IMR-90 (cell line): ENCODE measurements around the gene COX6B1. TPM values are rescaled to one million over a fixed set of nuclear protein-coding genes. Genes with fewer than 3 reads are reported as not detected.

Source experiments
- ATAC-seq: fragments of 200-7000 bp; cut with Tn5 transposase; 2 replicates; pipeline ENCODE4 v1.9.1; 2020; ENCODE audit warnings: low read depth, mild to moderate bottlenecking, moderate library complexity
- BruUV-seq: library from RNA; stranded (reverse); fragments of 400-500 nt; replicated peaks from 2 replicates; lab custom pipeline; 2021; lab: Mats Ljungman, UMichigan
- CTCF ChIA-PET: fragments of 300-600 bp; formaldehyde crosslinking; extraction: SDS; loops from one replicate; lab custom pipeline; 2021; ENCODE audit warnings: antibody characterized with exemption; lab: Yijun Ruan, JAX
- POLR2A ChIA-PET: fragments of 300-600 bp; sonication (Branson Sonifier 250); formaldehyde crosslinking; loops from one replicate; lab custom pipeline; 2022; ENCODE audit warnings: antibody characterized with exemption; ENCODE audit not compliant: unreplicated experiment; lab: Charles Lee
- DNase-seq: peaks from one replicate; pipeline ENCODE4 v3.0.0; 2013
- H2AFZ ChIP-seq: replicated peaks from 2 replicates; pipeline ENCODE3; 2013; ENCODE audit warnings: low read length, mild to moderate bottlenecking; ENCODE audit not compliant: poor library complexity
- H2AK5ac ChIP-seq: 2 replicates; pipeline ENCODE4 v1.6.1; 2013; ENCODE audit warnings: low read depth, low read length, inconsistent platforms
- H2AK9ac ChIP-seq: replicated peaks from 2 replicates; pipeline ENCODE3; 2013; ENCODE audit warnings: mild to moderate bottlenecking, low read depth, low read length, moderate library complexity; ENCODE audit not compliant: poor library complexity
- H2BK120ac ChIP-seq: 2 replicates; pipeline ENCODE4 v1.6.1; 2013; ENCODE audit warnings: low read depth, low read length, inconsistent platforms
- H2BK15ac ChIP-seq: 3 replicates; pipeline ENCODE4 v1.6.1; 2013; ENCODE audit warnings: low read depth, low read length, inconsistent platforms
- H2BK20ac ChIP-seq: 2 replicates; pipeline ENCODE4 v1.6.1; 2013; ENCODE audit warnings: low read depth, mild to moderate bottlenecking, inconsistent platforms, low read length, moderate library complexity
- H2BK5ac ChIP-seq: 2 replicates; pipeline ENCODE4 v1.6.1; 2013; ENCODE audit warnings: mild to moderate bottlenecking, low read depth, low read length, inconsistent platforms; ENCODE audit not compliant: poor library complexity, severe bottlenecking
- H3K14ac ChIP-seq: replicated peaks from 2 replicates; pipeline ENCODE4 v1.6.1; 2013; ENCODE audit warnings: low read depth, low read length, inconsistent platforms
- H3K18ac ChIP-seq: 2 replicates; pipeline ENCODE4 v1.6.1; 2013; ENCODE audit warnings: low read depth, low read length, control low read depth
- H3K23ac ChIP-seq: 2 replicates; pipeline ENCODE4 v1.6.1; 2013; ENCODE audit warnings: low read depth, low read length, inconsistent platforms
- H3K27ac ChIP-seq: 2 replicates; pipeline ENCODE4 v1.5.1; 2013; ENCODE audit warnings: mild to moderate bottlenecking, control low read depth, low read length; ENCODE audit not compliant: insufficient read depth
- H3K27me3 ChIP-seq: 2 replicates; pipeline ENCODE4 v1.6.1; 2013; ENCODE audit warnings: low read length; ENCODE audit not compliant: control insufficient read depth, insufficient read depth
- H3K36me3 ChIP-seq: 2 replicates; pipeline ENCODE4 v1.6.1; 2013; ENCODE audit warnings: low read length, mixed read lengths; ENCODE audit not compliant: control insufficient read depth, insufficient read depth
- H3K4ac ChIP-seq: 2 replicates; pipeline ENCODE4 v1.6.1; 2013; ENCODE audit warnings: low read depth, low read length, inconsistent platforms
- H3K4me1 ChIP-seq: 2 replicates; pipeline ENCODE4 v1.6.1; 2013; ENCODE audit warnings: low read length, mixed read lengths; ENCODE audit not compliant: control insufficient read depth, insufficient read depth
- H3K4me2 ChIP-seq: 2 replicates; pipeline ENCODE4 v1.6.1; 2013; ENCODE audit warnings: low read depth, mild to moderate bottlenecking, control low read depth, low read length, moderate library complexity
- H3K4me3 ChIP-seq: 2 replicates; pipeline ENCODE4 v1.5.1; 2013; ENCODE audit warnings: low read depth, mild to moderate bottlenecking, control low read depth, low read length, moderate library complexity; ENCODE audit not compliant: insufficient read depth
- H3K56ac ChIP-seq: 2 replicates; pipeline ENCODE4 v1.6.1; 2013; ENCODE audit warnings: low read length, inconsistent platforms; ENCODE audit not compliant: insufficient read depth; ENCODE audit errors: extremely low read depth
- H3K79me1 ChIP-seq, 2 experiments: 2 replicates each; pipeline ENCODE4 v1.6.1; 2013; ENCODE audit warnings: low read length in 2 of 2, inconsistent platforms in 1 of 2, low read depth in 1 of 2
- H3K9ac ChIP-seq: 2 replicates; pipeline ENCODE4 v1.6.1; 2013; ENCODE audit warnings: low read depth, low read length, control low read depth
- H3K9me1 ChIP-seq: 2 replicates; pipeline ENCODE4 v1.6.1; 2013; ENCODE audit warnings: low read length, inconsistent platforms; ENCODE audit not compliant: insufficient read depth
- H3K9me3 ChIP-seq: 2 replicates; pipeline ENCODE4 v1.6.1; 2013; ENCODE audit warnings: low read length; ENCODE audit not compliant: control insufficient read depth, insufficient read depth
- H4K20me1 ChIP-seq: 2 replicates; pipeline ENCODE4 v1.6.1; 2013; ENCODE audit warnings: low read length, inconsistent platforms; ENCODE audit not compliant: insufficient read depth
- H4K5ac ChIP-seq: 2 replicates; pipeline ENCODE4 v1.6.1; 2013; ENCODE audit warnings: mild to moderate bottlenecking, low read depth, low read length, control low read depth
- H4K8ac ChIP-seq, 2 experiments: 2 replicates each; pipeline ENCODE4 v1.6.1; 2013; ENCODE audit warnings: low read depth in 2 of 2, low read length in 2 of 2, control low read depth in 1 of 2, inconsistent platforms in 1 of 2
- H4K91ac ChIP-seq: 2 replicates; pipeline ENCODE4 v1.6.1; 2013; ENCODE audit warnings: low read depth, low read length, inconsistent platforms; ENCODE audit not compliant: insufficient read depth
- BHLHE40 ChIP-seq: fragments of 150-350 bp; IDR thresholded peaks from 2 replicates; pipeline ENCODE4 v1.6.1; 2016; ENCODE audit warnings: mild to moderate bottlenecking, low read depth, low read length
- CEBPB ChIP-seq: IDR thresholded peaks from 2 replicates; pipeline ENCODE4 v1.6.1; 2012; ENCODE audit warnings: low read depth, low read length, improper control_type of control experiment
- CHD1 ChIP-seq: IDR thresholded peaks from 2 replicates; pipeline ENCODE4 v1.6.1; 2012; ENCODE audit warnings: low read depth, low read length, improper control_type of control experiment
- FOS ChIP-seq: fragments of 150-350 bp; IDR thresholded peaks from 2 replicates; pipeline ENCODE4 v1.6.1; 2016; ENCODE audit warnings: low read depth, low read length
- MAFK ChIP-seq: IDR thresholded peaks from 2 replicates; pipeline ENCODE4 v1.6.1; 2012; ENCODE audit warnings: low read depth, low read length, improper control_type of control experiment
- MAZ ChIP-seq: IDR thresholded peaks from 2 replicates; pipeline ENCODE4 v1.6.1; 2012; ENCODE audit warnings: low read depth, mild to moderate bottlenecking, low read length, improper control_type of control experiment, moderate library complexity, borderline replicate concordance
- MXI1 ChIP-seq: IDR thresholded peaks from 2 replicates; pipeline ENCODE4 v1.6.1; 2012; ENCODE audit warnings: low read depth, mild to moderate bottlenecking, low read length, moderate library complexity, borderline replicate concordance
- NFE2L2 ChIP-seq: fragments of 150-350 bp; IDR thresholded peaks from 2 replicates; pipeline ENCODE4 v1.6.1; 2016; ENCODE audit warnings: low read depth, mild to moderate bottlenecking, low read length
- RAD21 ChIP-seq: IDR thresholded peaks from 2 replicates; pipeline ENCODE4 v1.6.1; 2012; ENCODE audit warnings: low read length, improper control_type of control experiment
- SMC3 ChIP-seq: fragments of 150-350 bp; IDR thresholded peaks from 2 replicates; pipeline ENCODE4 v1.6.1; 2016; ENCODE audit warnings: low read depth, mild to moderate bottlenecking, antibody characterized with exemption, low read length, moderate library complexity
- WGBS, 2 experiments: methylation state at CpG; one replicate each; pipeline versions ENCODE4 v1.1.5 to v1.1.7; 2013; ENCODE audit warnings: missing lambda C conversion rate in 2 of 2; ENCODE audit not compliant: insufficient read length in 1 of 2; ENCODE audit errors: extremely low coverage in 2 of 2; 5-methylcytosine and 5-hydroxymethylcytosine counted together
- dilution Hi-C: fragments of 300-500 bp; cut with HindIII; formaldehyde crosslinking; loops from one replicate; pipeline ENCODE4 v1.14.3; 2018; ENCODE audit warnings: low sequenced_read_pairs; ENCODE audit not compliant: unreplicated experiment
- in situ Hi-C: fragments of 300-500 bp; cut with MboI; formaldehyde crosslinking; loops from 3 replicates; pipeline ENCODE4 v1.14.3; 2019; ENCODE audit warnings: low sequenced_read_pairs, inconsistent platforms, mixed read lengths
- intact Hi-C: fragments of 100-400 bp; cut with micrococcal nuclease; formaldehyde crosslinking; loops from 2 replicates; pipeline ENCODE4 v1.10.0; 2022
- polyA plus RNA-seq, 3 experiments: library from polyadenylated mRNA; depleted of rRNA; stranded (reverse); fragments of >200 nt; gene quantifications; 2 replicates each; pipeline ENCODE4 v1.2.3, GENCODE V29; 2012; ENCODE audit warnings: low replicate concordance in 1 of 3
- total RNA-seq: library from RNA; depleted of rRNA; stranded (reverse); fragments of >200 nt; gene quantifications from 2 replicates; pipeline ENCODE4 v1.2.3, GENCODE V29; 2012
- TF ChIP-seq, protein P1 (sequence below): fragments of 150-350 bp; IDR thresholded peaks from 2 replicates; pipeline ENCODE4 v1.6.1; 2017; ENCODE audit warnings: mild to moderate bottlenecking, antibody characterized with exemption, low read length, low read depth
- TF ChIP-seq, protein P2 (sequence below): fragments of 150-350 bp; IDR thresholded peaks from 2 replicates; pipeline ENCODE4 v1.6.1; 2016; ENCODE audit warnings: low read depth, mild to moderate bottlenecking, low read length, moderate library complexity, borderline replicate concordance
- TF ChIP-seq, protein P3 (sequence below): conservative IDR thresholded peaks from 2 replicates; pipeline ENCODE4 v1.5.1; 2012; ENCODE audit warnings: mild to moderate bottlenecking, low read depth, low read length, improper control_type of control experiment

The COX6B1 gene
- total and polyA plus RNA-seq, 2 of the 4 experiments (the other 2 are of a cell fraction) = 914 to 983 TPM

DNA sequence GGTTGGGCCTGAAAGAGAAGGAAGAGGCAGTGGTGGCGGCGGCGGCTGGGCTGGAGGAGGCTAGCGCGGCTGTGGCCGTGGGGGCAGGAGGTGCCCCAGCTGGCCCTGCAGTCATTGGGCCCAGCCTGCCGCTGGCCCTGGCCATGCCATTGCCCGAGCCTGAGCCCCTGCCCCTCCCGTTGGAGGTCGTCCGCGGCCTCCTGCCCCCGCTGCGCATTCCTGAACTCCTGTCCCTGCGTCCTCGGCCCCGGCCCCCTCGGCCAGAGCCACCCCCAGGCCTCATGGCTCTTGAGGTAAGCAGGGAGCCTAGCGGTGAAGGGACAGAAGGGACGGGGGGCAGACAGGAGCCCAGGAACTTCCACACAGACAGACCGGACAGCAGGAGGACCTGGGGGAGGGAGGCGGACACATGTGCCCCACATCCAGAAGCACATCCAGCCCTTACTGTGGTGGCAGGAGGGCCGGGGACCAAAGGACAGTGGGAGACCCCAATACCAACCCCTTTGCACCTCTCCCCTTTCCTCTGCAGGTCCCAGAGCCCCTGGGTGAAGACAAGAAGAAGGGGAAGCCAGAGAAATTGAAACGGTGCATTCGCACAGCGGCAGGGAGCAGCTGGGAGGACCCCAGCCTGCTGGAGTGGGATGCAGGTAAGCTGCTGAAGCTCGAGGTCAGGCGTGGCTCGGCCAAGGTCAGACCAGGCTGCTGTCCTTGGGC, 14.2 kb upstream of the COX6B1 start:
- H3K18ac ChIP-seq = no peak overlapping the region
- dilution Hi-C loops = no loop called here
- H4K8ac ChIP-seq = no peak overlapping the region
- H3K27ac ChIP-seq = no peak overlapping the region
- intact Hi-C loops = no loop called here
- H3K4me3 ChIP-seq = no peak overlapping the region
- H2AK5ac ChIP-seq = no peak overlapping the region
- peaks cover 12 to 20% of the 10 kb centered on the region in 2 experiments for H3K79me1 ChIP-seq
- H4K20me1 ChIP-seq = no peaks in the 10 kb centered on the region
- H3K4me2 ChIP-seq = no peak overlapping the region
- DNase-seq = no peak
- no peak overlapping the region for H3K56ac ChIP-seq
- H4K91ac ChIP-seq = no peak overlapping the region
- H3K9me3 ChIP-seq = no peaks in the 10 kb centered on the region
- no peak overlapping the region for H3K23ac ChIP-seq
- CTCF ChIA-PET = no interaction called here
- TF ChIP-seq SMC3 (no peak), CHD1 (no peak), CEBPB (no peak), RAD21 (no peak), BHLHE40 (no peak), MXI1 (no peak), NFE2L2 (no peak), MAFK (no peak), FOS (no peak), MAZ (no peak)
- TF ChIP-seq, protein P1, sequence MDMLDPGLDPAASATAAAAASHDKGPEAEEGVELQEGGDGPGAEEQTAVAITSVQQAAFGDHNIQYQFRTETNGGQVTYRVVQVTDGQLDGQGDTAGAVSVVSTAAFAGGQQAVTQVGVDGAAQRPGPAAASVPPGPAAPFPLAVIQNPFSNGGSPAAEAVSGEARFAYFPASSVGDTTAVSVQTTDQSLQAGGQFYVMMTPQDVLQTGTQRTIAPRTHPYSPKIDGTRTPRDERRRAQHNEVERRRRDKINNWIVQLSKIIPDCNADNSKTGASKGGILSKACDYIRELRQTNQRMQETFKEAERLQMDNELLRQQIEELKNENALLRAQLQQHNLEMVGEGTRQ = no peak
- TF ChIP-seq, protein P2, sequence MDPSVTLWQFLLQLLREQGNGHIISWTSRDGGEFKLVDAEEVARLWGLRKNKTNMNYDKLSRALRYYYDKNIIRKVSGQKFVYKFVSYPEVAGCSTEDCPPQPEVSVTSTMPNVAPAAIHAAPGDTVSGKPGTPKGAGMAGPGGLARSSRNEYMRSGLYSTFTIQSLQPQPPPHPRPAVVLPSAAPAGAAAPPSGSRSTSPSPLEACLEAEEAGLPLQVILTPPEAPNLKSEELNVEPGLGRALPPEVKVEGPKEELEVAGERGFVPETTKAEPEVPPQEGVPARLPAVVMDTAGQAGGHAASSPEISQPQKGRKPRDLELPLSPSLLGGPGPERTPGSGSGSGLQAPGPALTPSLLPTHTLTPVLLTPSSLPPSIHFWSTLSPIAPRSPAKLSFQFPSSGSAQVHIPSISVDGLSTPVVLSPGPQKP = no peak
- TF ChIP-seq, protein P3, sequence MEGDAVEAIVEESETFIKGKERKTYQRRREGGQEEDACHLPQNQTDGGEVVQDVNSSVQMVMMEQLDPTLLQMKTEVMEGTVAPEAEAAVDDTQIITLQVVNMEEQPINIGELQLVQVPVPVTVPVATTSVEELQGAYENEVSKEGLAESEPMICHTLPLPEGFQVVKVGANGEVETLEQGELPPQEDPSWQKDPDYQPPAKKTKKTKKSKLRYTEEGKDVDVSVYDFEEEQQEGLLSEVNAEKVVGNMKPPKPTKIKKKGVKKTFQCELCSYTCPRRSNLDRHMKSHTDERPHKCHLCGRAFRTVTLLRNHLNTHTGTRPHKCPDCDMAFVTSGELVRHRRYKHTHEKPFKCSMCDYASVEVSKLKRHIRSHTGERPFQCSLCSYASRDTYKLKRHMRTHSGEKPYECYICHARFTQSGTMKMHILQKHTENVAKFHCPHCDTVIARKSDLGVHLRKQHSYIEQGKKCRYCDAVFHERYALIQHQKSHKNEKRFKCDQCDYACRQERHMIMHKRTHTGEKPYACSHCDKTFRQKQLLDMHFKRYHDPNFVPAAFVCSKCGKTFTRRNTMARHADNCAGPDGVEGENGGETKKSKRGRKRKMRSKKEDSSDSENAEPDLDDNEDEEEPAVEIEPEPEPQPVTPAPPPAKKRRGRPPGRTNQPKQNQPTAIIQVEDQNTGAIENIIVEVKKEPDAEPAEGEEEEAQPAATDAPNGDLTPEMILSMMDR = no peak
- H2BK5ac ChIP-seq = no peak overlapping the region
- peaks cover 2% of the 10 kb centered on the region; the same call in 1 of the 2 replicates for H3K4me1 ChIP-seq
- H4K5ac ChIP-seq = no peak overlapping the region
- BruUV-seq = no TSS peak
- ATAC-seq = no peak
- 93% methylated on average over 11 of the region's 29 CpGs; no CpG with 5 or more reads in 1 of the 2 experiments for WGBS, 2 experiments
- H2AFZ ChIP-seq = no peak overlapping the region
- H3K14ac ChIP-seq = no peak overlapping the region
- H2BK120ac ChIP-seq = no peak overlapping the region
- no peak overlapping the region for H3K4ac ChIP-seq
- H3K9me1 ChIP-seq = 0 out of 2 replicates have a peak, but pooled peaks cover 2% of the 10 kb centered on the region
- peaks cover 66% of the 10 kb centered on the region for H3K36me3 ChIP-seq
- no peak overlapping the region for H2BK15ac ChIP-seq
- no peaks in the 10 kb centered on the region for H3K27me3 ChIP-seq
- H2AK9ac ChIP-seq = no peak overlapping the region
- H2BK20ac ChIP-seq = no peak overlapping the region
- no peak overlapping the region for H3K9ac ChIP-seq
- POLR2A ChIA-PET = no interaction called here
- in situ Hi-C loops = no loop called here
